Renal cortex interstitium (tissue), 11 donors: Measurements from ENCODE around the gene TMPRSS3. TPM values are rescaled to one million over a fixed set of nuclear protein-coding genes. Genes with fewer than 3 reads are reported as not detected.

Experiments used
- DNase-seq, 11 donors: peaks; one replicate each; pipeline ENCODE4 v3.0.0-alpha.2; 2013; ENCODE audit warnings: low read depth in 9 of 11, low spot score in 4 of 11; ENCODE audit errors: extremely low read depth in 1 of 11
- polyA plus RNA-seq, 3 donors: library from polyadenylated mRNA; unstranded; fragments of 120-200 nt; gene quantifications; one replicate each; pipeline ENCODE4 v1.2.1, GENCODE V29; 2013; ENCODE audit not compliant: insufficient read length in 3 of 3

TMPRSS3 gene
- polyA plus RNA-seq, 3 donors: 1.6 to 2.7 (median 1.9) TPM

GRCh38 chr21:42364304-42364865 is 31.5 kb downstream of the TMPRSS3 start:
- DNase-seq: no peak

GRCh38 chr21:42363312-42363711 is 32.5 kb downstream of the TMPRSS3 start:
- DNase-seq: no peak

- no peak for DNase-seq
Observed at GRCh38 chr21:42362700-42363099, 33.2 kb downstream of the TMPRSS3 start.

GRCh38 chr21:42362198-42362597 is 33.7 kb downstream of the TMPRSS3 start:
- DNase-seq: no peak

GRCh38 chr21:42361286-42361685 is 34.6 kb downstream of the TMPRSS3 start:
- no peak for DNase-seq

- DNase-seq: no peak
Observed at GRCh38 chr21:42360317-42360716, 35.5 kb downstream of the TMPRSS3 start.

- no peak for DNase-seq
Observed at GRCh38 chr21:42358937-42359336, 36.9 kb downstream of the TMPRSS3 start.

GRCh38 chr21:42358261-42358660 is 37.6 kb downstream of the TMPRSS3 start:
- no peak for DNase-seq

- no peak for DNase-seq
Observed at GRCh38 chr21:42357307-42357706, 38.5 kb downstream of the TMPRSS3 start.

GRCh38 chr21:42356650-42357049 is 39.2 kb downstream of the TMPRSS3 start:
- no peak for DNase-seq

- DNase-seq: no peak
Observed at GRCh38 chr21:42356046-42356445, 39.8 kb downstream of the TMPRSS3 start.

GRCh38 chr21:42353623-42354022 is 42.2 kb downstream of the TMPRSS3 start:
- DNase-seq: no peak

GRCh38 chr21:42352441-42353095 is 43.3 kb downstream of the TMPRSS3 start:
- no peak for DNase-seq

GRCh38 chr21:42351626-42352440 is 44.0 kb downstream of the TMPRSS3 start:
- DNase-seq: no peak

- no peak for DNase-seq
Observed at GRCh38 chr21:42350927-42351426, 44.9 kb downstream of the TMPRSS3 start, which contains the start of gene TFF2. TSS of gene TFF2 (minus strand) at chr21:42350994. CDS start at chr21:42350957, 37 bp downstream.

GRCh38 chr21:42350318-42350910 is 45.4 kb downstream of the TMPRSS3 start:
- no peak for DNase-seq

- DNase-seq: no peak
Observed at GRCh38 chr21:42349420-42350317, 46.2 kb downstream of the TMPRSS3 start.

- no peak for DNase-seq
Observed at GRCh38 chr21:42348762-42349161, 47.1 kb downstream of the TMPRSS3 start.
